ENCODE data around the gene KHDC4. TPM values are rescaled to one million over a fixed set of nuclear protein-coding genes. Genes with fewer than 3 reads are reported as not detected.
A peak's percentile ranks its signal among the peaks of the same experiment; 100 is the strongest.

Gene KHDC4
- total and polyA plus RNA-seq, 10 of the 15 experiments (the other 5 are each of a cell fraction or from before 2014, with no cell fraction given), result 11.7 to 109 (median 41.9) TPM

GRCh38 chr1:155978973-155979429 lies 44.8 kb upstream of the KHDC4 start:
- ChIA-PET CTCF (interaction anchor here (1.0 to 14.7 kb wide), 8 partner anchors 11 to 87 kb away, joined by 3 to 227 read pairs (median 8); partner anchors contain the start of gene RXFP4), SMC1A (ENCODE audit: uncharacterized antibody, unreplicated experiment) (interaction anchor here (0.6 to 16.7 kb wide), 12 partner anchors 9 to 787 kb away, joined by 3 to 229 read pairs (median 8); partner anchors contain the start of genes KHDC4, RXFP4 and SYT11), RAD21 (ENCODE audit: unreplicated experiment) (interaction anchor here (0.8 to 14.4 kb wide), 14 partner anchors 8 to 1043 kb away, joined by 3 to 214 read pairs (median 18); partner anchors contain the start of genes KHDC4, RXFP4 and SYT11), POLR2A (interaction anchor here (0.8 to 14.9 kb wide), 12 partner anchors 10 to 157 kb away, joined by 3 to 273 read pairs (median 16); partner anchors contain the start of genes GON4L, KHDC4, RXFP4 and SYT11)
- Histone ChIP-seq H3K4me1 (ENCODE audit: control insufficient read depth, insufficient read depth, low read length) (peaks cover 32% of the 10 kb centered on the region), H3K27me3 (replicated peaks in 1 of 2; ENCODE audit: control insufficient read depth in 2 of 2, insufficient read depth in 2 of 2, low read length in 1 of 2) (no peaks in the 10 kb centered on the region), H3K4me3 (peak overlapping the region; percentile 100), H3K9ac (ENCODE audit: control insufficient read depth, insufficient read depth, low read length) (peak overlapping the region; percentile 95), H3K79me2 (ENCODE audit: control insufficient read depth, insufficient read depth, low read length) (peaks cover 78% of the 10 kb centered on the region), H3K36me3 (ENCODE audit: control insufficient read depth in 2 of 2, insufficient read depth in 2 of 2, low read length in 1 of 2) (no peaks in the 10 kb centered on the region; a peak in 1 of 4 replicates), H4K20me1 (ENCODE audit: control insufficient read depth, insufficient read depth) (peaks cover 4% of the 10 kb centered on the region; the same call in 1 of the 2 replicates), H3K9me3 (replicated peaks; ENCODE audit: control insufficient read depth, insufficient read depth, low read length) (no peaks in the 10 kb centered on the region), H3K27ac (ENCODE audit: control insufficient read depth, insufficient read depth) (peak overlapping the region; percentile 97), H2AFZ (ENCODE audit: control insufficient read depth, low read depth, low read length) (peak overlapping the region; percentile 25; the same call in 1 of the 2 replicates), H3K4me2 (ENCODE audit: control insufficient read depth, insufficient read depth) (peak overlapping the region; percentile 63)
- BruUV-seq (replicated peaks), result TSS peak; percentile 71
- DNase-seq (ENCODE audit: low read depth, low spot score) (no peak), FAIRE-seq (no peak), ATAC-seq (peak; percentile 29)
- under 1% methylated on average over 8 of the region's 8 CpGs for WGBS (ENCODE audit: insufficient coverage, insufficient replicate concordance, low lambda C conversion rate, missing lambda C conversion rate)
- intact Hi-C loops (cut with micrococcal nuclease; ENCODE audit: unreplicated experiment) (loop anchor here (2.0 to 5.0 kb wide), 2 partner anchors 40 to 73 kb away; partner anchors contain the start of genes LAMTOR2 and UBQLN4), in situ Hi-C loops (cut with MboI) (no loop called here)
- no peak for TF ChIP-seq SMC3 (IDR thresholded peaks at IDR 0.05; ENCODE audit: borderline replicate concordance, low read length)
- no peak; the same call in 1 of the 2 replicates for TF ChIP-seq ZBTB40 (IDR thresholded peaks at IDR 0.05; ENCODE audit: borderline replicate concordance)
- no peak for TF ChIP-seq ZNF274 (IDR thresholded peaks at IDR 0.05; ENCODE audit: insufficient read depth, insufficient read length)
- no peak for TF ChIP-seq E4F1 (IDR thresholded peaks at IDR 0.05; ENCODE audit: borderline replicate concordance, partially characterized antibody)
- TF ChIP-seq NR2F1 (conservative IDR thresholded peaks at IDR 0.05), result peak; percentile 50; the same call in 1 of the 2 replicates
- 0 out of 2 replicates have a peak, but pooled peaks have one; percentile 48 for TF ChIP-seq POLR2A (IDR thresholded peaks at IDR 0.05; ENCODE audit: low read depth, low read length)
- no peak for TF ChIP-seq FOXM1 (IDR thresholded peaks at IDR 0.05; ENCODE audit: low read depth, low read length)
- TF ChIP-seq ZNF622 (IDR thresholded peaks at IDR 0.05), result no peak
- TF ChIP-seq SMAD1 (IDR thresholded peaks at IDR 0.05; ENCODE audit: low read depth, partially characterized antibody), result no peak
- TF ChIP-seq RAD21 (IDR thresholded peaks at IDR 0.05; ENCODE audit: insufficient read depth, low read depth, low read length), result no peak
- no peak for TF ChIP-seq PML (IDR thresholded peaks at IDR 0.05; ENCODE audit: low read length)
- no peak for TF ChIP-seq NFYB (IDR thresholded peaks at IDR 0.05; ENCODE audit: insufficient read depth, low read depth, low read length)
- no peak for TF ChIP-seq NFIC (IDR thresholded peaks at IDR 0.05; ENCODE audit: low read depth, low read length)
- TF ChIP-seq IKZF1 (conservative IDR thresholded peaks at IDR 0.05), result no peak; the same call in 1 of the 2 replicates
- TF ChIP-seq EED (IDR thresholded peaks at IDR 0.05; ENCODE audit: low read depth), result no peak
- TF ChIP-seq JUND (IDR thresholded peaks at IDR 0.05; ENCODE audit: low read depth, low read length), result no peak
- 0 out of 2 replicates have a peak, but pooled peaks have one; percentile 7 for TF ChIP-seq MXI1 (IDR thresholded peaks at IDR 0.05; ENCODE audit: low read depth, low read length)
- 0 out of 2 replicates have a peak, but pooled peaks have one; percentile 6 for TF ChIP-seq TAF1 (IDR thresholded peaks at IDR 0.05; ENCODE audit: borderline replicate concordance, low read depth, low read length)
- TF ChIP-seq KLF5 (IDR thresholded peaks at IDR 0.05; ENCODE audit: partially characterized antibody), result no peak
